HG03135 (cell line): ENCODE measurements around the gene LRRC10B.

Experiments
- ATAC-seq: cut with Tn5 transposase; IDR thresholded peaks from one replicate; pipeline ENCODE4 v1.9.1; 2021; ENCODE audit warnings: mild to moderate bottlenecking, moderate library complexity; ENCODE audit not compliant: unreplicated experiment

The LRRC10B gene

GRCh38 chr11:61507012-61507768, 1.4 kb upstream of the LRRC10B start:
- no peak for ATAC-seq

GRCh38 chr11:61509043-61510029, 787 bp downstream of the LRRC10B start:
- peak; percentile 52 for ATAC-seq

GRCh38 chr11:61510166-61510919, 1.8 kb downstream of the LRRC10B start:
- ATAC-seq = no peak

GRCh38 chr11:61510974-61511373, 2.4 kb downstream of the LRRC10B start:
- ATAC-seq = no peak

- no peak for ATAC-seq
These were observed 2.8 kb downstream of the LRRC10B start for GRCh38 chr11:61511383-61511782.

- ATAC-seq = no peak
These were observed 3.9 kb downstream of the LRRC10B start for GRCh38 chr11:61512435-61512834.

GRCh38 chr11:61513143-61513765, 4.7 kb downstream of the LRRC10B start:
- ATAC-seq = no peak

- no peak for ATAC-seq
These were observed 5.7 kb downstream of the LRRC10B start for GRCh38 chr11:61514050-61514917.

- ATAC-seq = no peak
These were observed 7.1 kb downstream of the LRRC10B start for GRCh38 chr11:61515686-61516085.

- ATAC-seq = no peak
These were observed 7.6 kb downstream of the LRRC10B start for GRCh38 chr11:61516191-61516590.

GRCh38 chr11:61516675-61517572, 8.4 kb downstream of the LRRC10B start:
- ATAC-seq = no peak

- ATAC-seq = no peak
These were observed 9.7 kb downstream of the LRRC10B start for GRCh38 chr11:61518032-61518795.

- ATAC-seq = no peak
These were observed 14.3 kb downstream of the LRRC10B start for GRCh38 chr11:61522881-61523280.

GRCh38 chr11:61524446-61524845, 15.9 kb downstream of the LRRC10B start:
- no peak for ATAC-seq

GRCh38 chr11:61524963-61525587, 16.5 kb downstream of the LRRC10B start:
- no peak for ATAC-seq

GRCh38 chr11:61526229-61526628, 17.7 kb downstream of the LRRC10B start:
- no peak for ATAC-seq

- ATAC-seq = no peak
These were observed 18.6 kb downstream of the LRRC10B start for GRCh38 chr11:61526956-61527731.
